Calu3 (cell line): Measurements from ENCODE around the gene CSKMT. TPM values are rescaled to one million over a fixed set of nuclear protein-coding genes. Genes with fewer than 3 reads are reported as not detected.

Source experiments
- BruUV-seq: library from RNA; stranded (reverse); fragments of 400-500 nt; replicated peaks from 2 replicates; lab custom pipeline; 2021; lab: Mats Ljungman, UMichigan
- CTCF ChIA-PET: fragments of 300-600 bp; sonication (Branson Sonifier 250); formaldehyde crosslinking; loops from one replicate; lab custom pipeline; 2022; ENCODE audit warnings: antibody characterized with exemption; lab: Charles Lee
- DNase-seq: peaks from one replicate; pipeline ENCODE4 v3.0.0; 2022
- H3K27ac Mint-ChIP-seq: one replicate; pipeline ENCODE4 v1.8.0; 2022; ENCODE audit warnings: mixed read lengths; ENCODE audit not compliant: unreplicated experiment
- H3K27me3 Mint-ChIP-seq: one replicate; pipeline ENCODE4 v1.8.0; 2022; ENCODE audit warnings: mixed read lengths; ENCODE audit not compliant: unreplicated experiment
- H3K36me3 Mint-ChIP-seq: one replicate; pipeline ENCODE4 v1.8.0; 2022; ENCODE audit warnings: mild to moderate bottlenecking, moderate library complexity, mixed read lengths; ENCODE audit not compliant: insufficient read depth, unreplicated experiment
- H3K4me1 Mint-ChIP-seq: one replicate; pipeline ENCODE4 v1.8.0; 2022; ENCODE audit warnings: mild to moderate bottlenecking, low read depth, mixed read lengths; ENCODE audit not compliant: unreplicated experiment
- H3K4me3 Mint-ChIP-seq: one replicate; pipeline ENCODE4 v1.8.0; 2022; ENCODE audit warnings: mild to moderate bottlenecking, low read depth, moderate library complexity, mixed read lengths; ENCODE audit not compliant: unreplicated experiment
- H3K9me3 Mint-ChIP-seq: one replicate; pipeline ENCODE4 v1.8.0; 2022; ENCODE audit warnings: low read depth, mixed read lengths; ENCODE audit not compliant: unreplicated experiment
- intact Hi-C: fragments of 100-400 bp; cut with micrococcal nuclease; formaldehyde crosslinking; loops from one replicate; pipeline ENCODE4 v1.10.0; 2022; ENCODE audit not compliant: unreplicated experiment
- total RNA-seq: library from RNA; stranded (reverse); gene quantifications from 2 replicates; pipeline ENCODE4 v1.2.3, GENCODE V29; 2022
- TF ChIP-seq, protein P1 (sequence below): fragments of 200-600 bp; IDR thresholded peaks from one replicate; pipeline ENCODE4 v1.8.0; 2022; ENCODE audit warnings: antibody characterized with exemption; ENCODE audit not compliant: unreplicated experiment

CSKMT gene
- total RNA-seq, 1 experiment from 2014 or later: 17.7 TPM

DNA sequence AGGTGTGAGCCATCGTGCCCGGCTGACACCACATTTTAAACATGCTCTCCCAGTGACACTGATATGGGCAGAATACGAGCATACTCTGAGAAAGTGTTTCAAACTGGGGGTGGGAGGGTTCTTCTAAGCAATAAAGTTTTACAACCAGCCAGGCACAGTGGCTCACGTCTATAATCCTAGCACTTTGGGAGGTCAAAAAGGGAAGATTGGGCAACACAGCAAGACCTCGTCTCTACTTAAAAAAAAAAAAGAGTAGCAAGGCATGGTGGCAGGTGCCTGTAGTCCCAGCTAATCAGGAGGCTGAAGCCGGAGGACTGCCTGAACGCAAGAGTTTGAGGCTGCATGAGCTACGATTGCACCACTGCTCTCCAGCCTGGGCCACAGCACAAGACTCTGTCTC is 20.9 kb upstream of the CSKMT start:
- TF ChIP-seq, protein P1, sequence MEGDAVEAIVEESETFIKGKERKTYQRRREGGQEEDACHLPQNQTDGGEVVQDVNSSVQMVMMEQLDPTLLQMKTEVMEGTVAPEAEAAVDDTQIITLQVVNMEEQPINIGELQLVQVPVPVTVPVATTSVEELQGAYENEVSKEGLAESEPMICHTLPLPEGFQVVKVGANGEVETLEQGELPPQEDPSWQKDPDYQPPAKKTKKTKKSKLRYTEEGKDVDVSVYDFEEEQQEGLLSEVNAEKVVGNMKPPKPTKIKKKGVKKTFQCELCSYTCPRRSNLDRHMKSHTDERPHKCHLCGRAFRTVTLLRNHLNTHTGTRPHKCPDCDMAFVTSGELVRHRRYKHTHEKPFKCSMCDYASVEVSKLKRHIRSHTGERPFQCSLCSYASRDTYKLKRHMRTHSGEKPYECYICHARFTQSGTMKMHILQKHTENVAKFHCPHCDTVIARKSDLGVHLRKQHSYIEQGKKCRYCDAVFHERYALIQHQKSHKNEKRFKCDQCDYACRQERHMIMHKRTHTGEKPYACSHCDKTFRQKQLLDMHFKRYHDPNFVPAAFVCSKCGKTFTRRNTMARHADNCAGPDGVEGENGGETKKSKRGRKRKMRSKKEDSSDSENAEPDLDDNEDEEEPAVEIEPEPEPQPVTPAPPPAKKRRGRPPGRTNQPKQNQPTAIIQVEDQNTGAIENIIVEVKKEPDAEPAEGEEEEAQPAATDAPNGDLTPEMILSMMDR: no peak
- no peak for DNase-seq
- intact Hi-C loops: no loop called here
- CTCF ChIA-PET: no interaction called here
- Mint-ChIP-seq H3K4me3 (peak overlapping the region; percentile 93), H3K4me1 (no peaks in the 10 kb centered on the region), H3K27ac (no peak overlapping the region), H3K36me3 (peaks cover 68% of the 10 kb centered on the region), H3K9me3 (no peaks in the 10 kb centered on the region), H3K27me3 (no peaks in the 10 kb centered on the region)
- no TSS peak for BruUV-seq

DNA sequence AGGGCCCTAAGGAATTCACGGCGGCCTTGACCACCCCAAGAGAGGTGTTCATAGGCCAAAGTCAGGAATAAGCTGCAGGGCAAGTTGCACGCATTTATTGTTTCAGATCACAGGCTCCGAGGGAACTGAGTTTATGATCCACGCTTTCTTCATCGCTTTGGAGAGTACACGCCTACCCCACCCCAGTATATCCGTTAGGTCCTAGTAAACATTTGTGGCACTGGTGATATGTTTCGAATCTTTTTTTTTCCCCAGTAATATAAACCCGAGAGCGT is 19.5 kb upstream of the CSKMT start:
- intact Hi-C loops: no loop called here
- BruUV-seq: no TSS peak
- Mint-ChIP-seq H3K27ac (peak overlapping the region; percentile 91), H3K4me3 (peak overlapping the region; percentile 93), H3K27me3 (no peaks in the 10 kb centered on the region), H3K4me1 (no peaks in the 10 kb centered on the region), H3K9me3 (no peaks in the 10 kb centered on the region), H3K36me3 (peaks cover 55% of the 10 kb centered on the region)
- TF ChIP-seq, protein P1: no peak
- CTCF ChIA-PET: interaction anchor here (0.9 to 1.1 kb wide), 3 partner anchors 24 to 54 kb away, joined by 3 to 4 read pairs (median 3); partner anchors contain the start of genes B3GAT3 and TUT1
- no peak for DNase-seq

DNA sequence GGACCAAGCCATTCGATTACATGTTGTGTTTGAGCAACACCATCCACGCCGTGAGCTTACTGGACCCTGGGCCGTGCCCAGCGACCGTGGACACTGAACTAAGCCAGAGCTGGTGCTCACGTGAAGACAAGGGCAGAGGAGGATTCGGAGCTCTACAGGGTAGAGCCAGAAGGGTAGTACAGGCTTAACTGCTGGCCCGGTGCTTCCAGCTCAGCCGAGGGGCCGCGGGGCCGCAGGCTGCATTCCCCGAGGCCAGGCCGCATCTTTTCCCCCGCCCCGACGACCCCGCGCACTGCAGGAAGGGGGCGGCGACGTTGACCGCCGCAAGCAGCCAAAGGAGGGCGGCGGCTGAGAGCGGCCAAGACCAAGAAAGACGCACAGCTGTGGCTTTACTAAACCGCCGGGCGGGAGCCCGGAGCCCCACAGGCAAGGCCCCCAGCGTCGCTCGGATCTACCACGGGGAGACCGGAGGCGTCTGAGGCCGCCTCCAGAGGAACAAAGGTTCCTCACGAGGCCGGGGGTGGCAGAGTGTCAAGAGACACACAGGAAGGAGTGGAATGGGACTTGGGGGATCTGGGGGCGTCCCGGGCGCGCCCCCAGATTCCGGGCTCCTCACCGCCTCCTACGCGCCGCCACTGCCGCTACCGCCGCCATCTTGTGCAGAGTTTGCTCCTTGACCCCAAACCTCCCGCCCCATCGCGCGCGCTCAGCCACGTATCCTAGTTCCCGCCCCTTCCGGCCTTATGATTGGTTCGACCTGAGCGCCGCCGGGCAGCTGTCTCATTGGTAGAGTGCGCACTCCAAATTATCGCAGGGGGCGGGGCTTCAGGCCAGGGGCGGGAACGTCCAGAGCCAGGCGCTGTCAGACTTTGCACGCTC is 18.9 kb upstream of the CSKMT start, which contains the start of gene GANAB:
Gene GANAB, minus strand, starts transcription at position 668 of the 879 bp plus-strand sequence. Its CDS starts 14 bp downstream, at position 654.
- Mint-ChIP-seq H3K36me3 (peaks cover 51% of the 10 kb centered on the region), H3K27ac (peak within 1 kb of the TSS; percentile 91), H3K27me3 (no peaks in the 10 kb centered on the region), H3K4me1 (no peaks in the 10 kb centered on the region), H3K4me3 (peak within 1 kb of the TSS; percentile 93), H3K9me3 (no peaks in the 10 kb centered on the region)
- TF ChIP-seq, protein P1: no peak
- DNase-seq: peak; percentile 98
- CTCF ChIA-PET: interaction anchor here (0.6 to 1.1 kb wide), 6 partner anchors 24 to 392 kb away, joined by 3 to 6 read pairs (median 4); partner anchors contain the start of genes B3GAT3 and TUT1
- BruUV-seq: TSS peak; percentile 31
- intact Hi-C loops: loop anchor here (1.0 kb wide), 1 partner anchor 10 kb away; no protein-coding TSS in a partner anchor

DNA sequence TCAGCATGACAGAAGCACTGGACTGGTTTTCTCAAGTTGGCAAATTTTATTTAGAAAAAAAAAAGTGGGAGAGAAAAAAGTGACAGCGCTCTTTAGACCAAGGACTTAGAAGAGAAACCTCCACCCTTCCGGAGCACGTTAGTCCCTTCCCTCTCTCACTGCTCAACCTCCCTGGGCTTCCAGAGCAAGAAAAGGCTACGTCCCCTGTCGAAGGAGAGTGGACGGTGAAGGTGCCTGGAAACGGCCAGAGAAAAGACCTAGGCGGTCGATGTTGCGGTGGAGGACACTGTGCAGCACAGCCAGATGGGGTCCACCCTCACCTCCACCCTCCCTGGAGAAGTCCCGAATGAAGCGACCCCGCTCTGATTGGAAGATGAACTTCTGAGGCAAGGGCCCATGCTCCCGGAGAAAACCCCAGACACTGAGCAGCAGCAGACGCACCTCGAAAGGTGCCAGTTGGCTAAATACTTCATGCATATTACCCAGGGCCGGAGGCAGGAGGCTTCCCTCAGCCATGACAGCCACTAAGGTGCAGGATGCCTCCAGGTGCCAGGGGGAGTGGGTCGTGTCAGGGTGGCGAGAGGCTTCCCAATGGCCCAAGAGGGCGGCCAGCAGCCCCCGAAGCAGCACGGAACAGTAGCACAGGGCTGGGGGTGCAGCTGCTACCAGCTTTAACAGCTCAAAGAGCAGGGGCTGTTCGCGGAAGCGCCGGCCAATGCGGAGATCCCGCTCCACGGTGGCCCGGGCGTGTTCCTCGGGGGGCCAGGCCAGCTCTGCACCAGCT is 18.1 kb upstream of the CSKMT start:
- CTCF ChIA-PET: interaction anchor here (0.6 kb wide), 2 partner anchors 25 to 392 kb away, joined by 3 to 6 read pairs; no protein-coding TSS in a partner anchor
- H3K36me3 Mint-ChIP-seq: peaks cover 46% of the 10 kb centered on the region

More for the DNA sequence above, 18.1 kb upstream of the CSKMT start:
- H3K4me1 Mint-ChIP-seq: no peaks in the 10 kb centered on the region
- no TSS peak for BruUV-seq
- TF ChIP-seq, protein P1: no peak
- intact Hi-C loops: loop anchor here (1.0 kb wide), 1 partner anchor 11 kb away; no protein-coding TSS in a partner anchor
- H3K4me3 Mint-ChIP-seq: peak overlapping the region; percentile 93
- no peak for DNase-seq
- H3K9me3 Mint-ChIP-seq: no peaks in the 10 kb centered on the region
- peak overlapping the region; percentile 91 for H3K27ac Mint-ChIP-seq
- no peaks in the 10 kb centered on the region for H3K27me3 Mint-ChIP-seq
